ENCODE measurements around the gene DCLRE1A.
"Not testable (repeated sequence)": the region's sequence is repeated elsewhere in the genome, so short reads cannot be mapped to it uniquely, and the experiment has no call there.

The DCLRE1A gene

GRCh38 chr10:113857210-113857609 is 3.3 kb upstream of the DCLRE1A start:
- no peak for DNase-seq

GRCh38 chr10:113856563-113856962 is 2.7 kb upstream of the DCLRE1A start:
- DNase-seq = no peak

GRCh38 chr10:113854761-113855588 is 1.1 kb upstream of the DCLRE1A start:
- DNase-seq = no peak

- no peak for DNase-seq
Observed at GRCh38 chr10:113853578-113854012, 287 bp downstream of the DCLRE1A start.

- DNase-seq = no peak
Observed at GRCh38 chr10:113849946-113850345, 3.9 kb downstream of the DCLRE1A start.

- no peak for DNase-seq
Observed at GRCh38 chr10:113849140-113849803, 4.6 kb downstream of the DCLRE1A start.

GRCh38 chr10:113846036-113846435 is 7.8 kb downstream of the DCLRE1A start:
- DNase-seq = no peak

- DNase-seq = no peak
Observed at GRCh38 chr10:113843972-113844485, 9.9 kb downstream of the DCLRE1A start.

- DNase-seq = no peak
Observed at GRCh38 chr10:113842171-113842570, 11.7 kb downstream of the DCLRE1A start.

- DNase-seq = not testable (repeated sequence)
Observed at GRCh38 chr10:113828567-113828966, 25.3 kb downstream of the DCLRE1A start.

GRCh38 chr10:113825791-113826190 is 28.1 kb downstream of the DCLRE1A start:
- no peak for DNase-seq

- no peak for DNase-seq
Observed at GRCh38 chr10:113823389-113823788, 30.5 kb downstream of the DCLRE1A start.

- DNase-seq = no peak
Observed at GRCh38 chr10:113822174-113822573, 31.7 kb downstream of the DCLRE1A start.

GRCh38 chr10:113821306-113821705 is 32.6 kb downstream of the DCLRE1A start:
- DNase-seq = not testable (repeated sequence)

GRCh38 chr10:113820507-113820906 is 33.4 kb downstream of the DCLRE1A start:
- no peak for DNase-seq

GRCh38 chr10:113819989-113820388 is 33.9 kb downstream of the DCLRE1A start:
- DNase-seq = no peak

- DNase-seq = not testable (repeated sequence)
Observed at GRCh38 chr10:113814700-113815099, 39.2 kb downstream of the DCLRE1A start.

- no peak for DNase-seq
Observed at GRCh38 chr10:113808168-113808567, 45.7 kb downstream of the DCLRE1A start.

GRCh38 chr10:113806503-113806902 is 47.4 kb downstream of the DCLRE1A start:
- DNase-seq = no peak

GRCh38 chr10:113802997-113803396 is 50.9 kb downstream of the DCLRE1A start:
- no peak for DNase-seq

GRCh38 chr10:113801569-113801968 is 52.3 kb downstream of the DCLRE1A start:
- no peak for DNase-seq

GRCh38 chr10:113791691-113792090 is 62.2 kb downstream of the DCLRE1A start:
- DNase-seq = no peak

- no peak for DNase-seq
Observed at GRCh38 chr10:113788604-113789083, 65.2 kb downstream of the DCLRE1A start.
